NCI-H1092 treated with DMSO at 0.1 percent for 48 hours (cell line): Measurements from ENCODE around the gene BLZF1.
"Not testable (repeated sequence)": the region's sequence is repeated elsewhere in the genome, so short reads cannot be mapped to it uniquely, and the experiment has no call there.

Experiments
- DNase-seq: peaks from one replicate; lab custom pipeline; 2025; lab: John Stamatoyannopoulos, UW

The BLZF1 gene

GRCh38 chr1:169367686-169368405, at the start of gene BLZF1, which contains the start of gene NME7:
Gene BLZF1, plus strand, starts transcription at chr1:169368195. Its CDS starts 1,328 bp downstream, at chr1:169369523.
Gene NME7, minus strand, starts transcription at chr1:169367797. Its CDS starts 87 bp downstream, at chr1:169367710.
- peak; percentile 98 for DNase-seq

- DNase-seq = no peak
Observed at GRCh38 chr1:169318536-169319244, 49.3 kb upstream of the BLZF1 start.

GRCh38 chr1:169321539-169321938, 46.5 kb upstream of the BLZF1 start:
- no peak for DNase-seq

GRCh38 chr1:169322138-169322537, 45.9 kb upstream of the BLZF1 start:
- DNase-seq = no peak

GRCh38 chr1:169325117-169325516, 42.9 kb upstream of the BLZF1 start:
- no peak for DNase-seq

- DNase-seq = no peak
Observed at GRCh38 chr1:169326261-169326955, 41.6 kb upstream of the BLZF1 start.

GRCh38 chr1:169326956-169327268, 41.1 kb upstream of the BLZF1 start:
- no peak for DNase-seq

- no peak for DNase-seq
Observed at GRCh38 chr1:169327875-169328274, 40.1 kb upstream of the BLZF1 start.

- DNase-seq = no peak
Observed at GRCh38 chr1:169329383-169329782, 38.6 kb upstream of the BLZF1 start.

GRCh38 chr1:169330927-169331326, 37.1 kb upstream of the BLZF1 start:
- DNase-seq = no peak

GRCh38 chr1:169334727-169335126, 33.3 kb upstream of the BLZF1 start:
- DNase-seq = not testable (repeated sequence)

- DNase-seq = not testable (repeated sequence)
Observed at GRCh38 chr1:169336947-169337715, 30.9 kb upstream of the BLZF1 start.

GRCh38 chr1:169338617-169339016, 29.4 kb upstream of the BLZF1 start:
- DNase-seq = no peak

- no peak for DNase-seq
Observed at GRCh38 chr1:169339773-169340172, 28.2 kb upstream of the BLZF1 start.

GRCh38 chr1:169340882-169341281, 27.1 kb upstream of the BLZF1 start:
- DNase-seq = no peak

GRCh38 chr1:169342096-169342495, 25.9 kb upstream of the BLZF1 start:
- DNase-seq = not testable (repeated sequence)

GRCh38 chr1:169345511-169345910, 22.5 kb upstream of the BLZF1 start:
- no peak for DNase-seq

- DNase-seq = no peak
Observed at GRCh38 chr1:169346036-169346589, 21.9 kb upstream of the BLZF1 start.

GRCh38 chr1:169347688-169348382, 20.2 kb upstream of the BLZF1 start:
- DNase-seq = no peak

GRCh38 chr1:169348383-169349036, 19.5 kb upstream of the BLZF1 start:
- peak; percentile 69 for DNase-seq

GRCh38 chr1:169360415-169360814, 7.6 kb upstream of the BLZF1 start:
- DNase-seq = no peak
